CD14-positive monocyte (primary cell): ENCODE data around the gene CSNK2A2. TPM values are rescaled to one million over a fixed set of nuclear protein-coding genes. Genes with fewer than 3 reads are reported as not detected.

Experiments used
- DNase-seq, 3 donors: peaks; one replicate each; pipeline ENCODE4 v3.0.0-alpha.2; 2011 to 2022
- H2AFZ ChIP-seq: 2 replicates; pipeline ENCODE4 v1.6.0; 2012; ENCODE audit warnings: mild to moderate bottlenecking, low read depth, low read length, inconsistent platforms; ENCODE audit not compliant: insufficient read depth, poor library complexity, severe bottlenecking
- H3K27ac ChIP-seq, 2 donors: 1 replicate in 1 of 2; 2 replicates in 1 of 2; pipeline ENCODE4 v1.5.1; 2012 to 2013; ENCODE audit warnings: low read length in 2 of 2, control low read depth in 1 of 2, inconsistent platforms in 1 of 2, low read depth in 1 of 2, mild to moderate bottlenecking in 1 of 2
- H3K27me3 ChIP-seq, 2 donors: one replicate each; pipeline versions ENCODE4 v1.6.0 to v1.6.1; 2011 to 2013; ENCODE audit warnings: low read length in 2 of 2; ENCODE audit not compliant: control insufficient read depth in 2 of 2, insufficient read depth in 2 of 2
- H3K36me3 ChIP-seq, 2 donors: replicated peaks in 1 of 2; 1 replicate in 1 of 2; 2 replicates in 1 of 2; pipeline versions ENCODE4 v1.5.1 to v1.6.1; 2012 to 2013; ENCODE audit warnings: low read length in 2 of 2, control low read depth in 1 of 2, inconsistent platforms in 1 of 2, mild to moderate bottlenecking in 1 of 2; ENCODE audit not compliant: insufficient read depth in 2 of 2, control insufficient read depth in 1 of 2
- H3K4me1 ChIP-seq, 2 donors: 1 replicate in 1 of 2; 2 replicates in 1 of 2; pipeline versions ENCODE4 v1.5.1 to v1.6.1; 2012 to 2013; ENCODE audit warnings: low read length in 2 of 2, control low read depth in 1 of 2, inconsistent platforms in 1 of 2, mild to moderate bottlenecking in 1 of 2, moderate library complexity in 1 of 2; ENCODE audit not compliant: insufficient read depth in 2 of 2, control insufficient read depth in 1 of 2
- H3K4me2 ChIP-seq: replicated peaks from 2 replicates; pipeline ENCODE3; 2012; ENCODE audit warnings: low read length, moderate library complexity, mild to moderate bottlenecking; ENCODE audit not compliant: poor library complexity, severe bottlenecking; ENCODE audit errors: extremely low read depth
- H3K4me3 ChIP-seq, 3 experiments: fragments of 200-600 bp in 1 of 3; sonication (generic) in 1 of 3; replicated peaks in 1 of 3; 1 replicate in 2 of 3; 2 replicates in 1 of 3; pipeline ENCODE4 v1.5.1; 2011 to 2013; ENCODE audit warnings: low read length in 3 of 3, mild to moderate bottlenecking in 3 of 3, control low read depth in 2 of 3, low read depth in 2 of 3, inconsistent platforms in 1 of 3, moderate library complexity in 1 of 3
- H3K79me2 ChIP-seq: 2 replicates; pipeline ENCODE4 v1.6.0; 2012; ENCODE audit warnings: mild to moderate bottlenecking, control low read depth, inconsistent platforms, low read length, moderate library complexity; ENCODE audit not compliant: insufficient read depth
- H3K9ac ChIP-seq: 2 replicates; pipeline ENCODE4 v1.6.0; 2017; ENCODE audit warnings: low read length, mild to moderate bottlenecking; ENCODE audit not compliant: insufficient read depth, poor library complexity, severe bottlenecking
- H3K9me3 ChIP-seq, 2 donors: replicated peaks in 1 of 2; 1 replicate in 1 of 2; 2 replicates in 1 of 2; pipeline versions ENCODE4 v1.5.1 to v1.6.1; 2012 to 2013; ENCODE audit warnings: low read length in 2 of 2, control low read depth in 1 of 2; ENCODE audit not compliant: control insufficient read depth in 1 of 2, insufficient read depth in 1 of 2
- H4K20me1 ChIP-seq: 2 replicates; pipeline ENCODE4 v1.6.0; 2012; ENCODE audit warnings: mild to moderate bottlenecking, low read length, control low read depth, moderate library complexity; ENCODE audit not compliant: insufficient read depth
- H3K27ac Mint-ChIP-seq, 7 donors: one replicate each; pipeline ENCODE4 v1.8.0; 2020; ENCODE audit warnings: mild to moderate bottlenecking in 7 of 7, mixed read lengths in 7 of 7, moderate library complexity in 6 of 7, inconsistent platforms in 2 of 7
- H3K27me3 Mint-ChIP-seq, 3 donors: one replicate each; pipeline ENCODE4 v1.8.0; 2021 to 2022; ENCODE audit warnings: low read depth in 3 of 3, mild to moderate bottlenecking in 3 of 3, mixed read lengths in 3 of 3, moderate library complexity in 3 of 3, inconsistent platforms in 1 of 3
- H3K36me3 Mint-ChIP-seq, 2 donors: one replicate each; pipeline ENCODE4 v1.8.0; 2020; ENCODE audit warnings: mixed read lengths in 2 of 2, inconsistent platforms in 1 of 2, mild to moderate bottlenecking in 1 of 2
- H3K4me1 Mint-ChIP-seq: one replicate; pipeline ENCODE4 v1.8.0; 2020; ENCODE audit warnings: mild to moderate bottlenecking, mixed read lengths
- H3K4me3 Mint-ChIP-seq, 2 donors: one replicate each; pipeline ENCODE4 v1.8.0; 2020; ENCODE audit warnings: mild to moderate bottlenecking in 2 of 2, mixed read lengths in 2 of 2, moderate library complexity in 1 of 2
- H3K9me3 Mint-ChIP-seq, 7 donors: one replicate each; pipeline ENCODE4 v1.8.0; 2020 to 2022; ENCODE audit warnings: mixed read lengths in 7 of 7, mild to moderate bottlenecking in 6 of 7, moderate library complexity in 6 of 7, inconsistent platforms in 2 of 7
- CTCF ChIP-seq: fragments of 200-600 bp; IDR thresholded peaks from one replicate; pipeline ENCODE4 v1.8.0; 2022; ENCODE audit warnings: antibody characterized with exemption, mild to moderate bottlenecking
- WGBS: methylation state at CpG from one replicate; pipeline ENCODE4 v1.1.5; 2013; ENCODE audit warnings: missing lambda C conversion rate; ENCODE audit not compliant: insufficient coverage; 5-methylcytosine and 5-hydroxymethylcytosine counted together
- intact Hi-C, 2 donors: fragments of 100-400 bp; cut with micrococcal nuclease; formaldehyde crosslinking; loops; one replicate each; pipeline versions ENCODE4 v1.15.0 to v1.15.1; 2023
- polyA plus RNA-seq, 3 donors: library from polyadenylated mRNA; depleted of rRNA in 1 of 3; unstranded in 2 of 3; stranded (reverse) in 1 of 3; fragments of 300-500 nt in 2 of 3; fragments of >200 nt in 1 of 3; fragmentation: Illumina TruSeq in 2 of 3; gene quantifications; 1 replicate in 2 of 3; 2 replicates in 1 of 3; pipeline ENCODE4 v1.2.3, GENCODE V29; 2012 to 2021

CSNK2A2 gene
- polyA plus RNA-seq, 3 donors, result 1.6 to 24.7 (median 9.2) TPM

GRCh38 chr16:58170223-58170622, 27.7 kb downstream of the CSNK2A2 start:
- H2AFZ ChIP-seq, result no peak overlapping the region
- H4K20me1 ChIP-seq, result no peaks in the 10 kb centered on the region
- H3K36me3 ChIP-seq, result peaks cover 88 to 96% of the 10 kb centered on the region in 2 donors
- Mint-ChIP-seq H3K9me3 (no peaks in the 10 kb centered on the region), H3K36me3 (peaks cover 81 to 93% of the 10 kb centered on the region in 2 donors), H3K4me1 (no peaks in the 10 kb centered on the region), H3K4me3 (no peak overlapping the region), H3K27me3 (peaks cover 0 to 3% (median 0%) of the 10 kb centered on the region in 3 donors), H3K27ac (no peak overlapping the region)
- intact Hi-C loops, result no loop called here
- H3K27ac ChIP-seq, result no peak overlapping the region
- no peak for TF ChIP-seq CTCF
- no peaks in the 10 kb centered on the region for H3K27me3 ChIP-seq
- no peaks in the 10 kb centered on the region for H3K4me1 ChIP-seq
- no peak overlapping the region for H3K4me3 ChIP-seq
- no peak for DNase-seq
- H3K9me3 ChIP-seq, result no peaks in the 10 kb centered on the region
- H3K4me2 ChIP-seq, result no peak overlapping the region
- WGBS, result no CpG with 5 or more reads among the region's 2 CpGs
- H3K9ac ChIP-seq, result no peak overlapping the region
- no peaks in the 10 kb centered on the region for H3K79me2 ChIP-seq

DNA sequence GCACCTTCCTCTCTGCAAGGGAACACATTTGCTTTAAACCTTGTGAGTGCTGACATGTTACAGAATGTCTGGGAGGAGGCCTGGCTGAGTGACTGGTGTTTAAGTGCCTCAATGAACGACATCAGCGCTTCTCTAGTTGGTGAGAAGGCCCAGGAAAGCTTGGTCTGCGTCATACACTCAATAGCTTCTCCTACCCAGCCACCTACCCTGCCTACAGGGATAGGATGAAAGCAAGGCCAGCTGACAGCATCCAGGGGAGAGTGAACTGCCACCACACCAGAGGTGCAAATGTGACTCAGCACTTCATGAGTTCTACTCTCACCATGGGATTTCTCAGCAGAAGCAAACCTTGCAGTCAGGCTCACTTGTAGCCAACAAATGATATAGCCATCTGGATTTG, 37.1 kb downstream of the CSNK2A2 start:
- Mint-ChIP-seq H3K27ac (no peak overlapping the region), H3K36me3 (peaks cover 70 to 72% of the 10 kb centered on the region in 2 donors), H3K9me3 (no peaks in the 10 kb centered on the region), H3K27me3 (peaks cover 0 to 2% (median 0%) of the 10 kb centered on the region in 3 donors), H3K4me3 (no peak overlapping the region), H3K4me1 (no peaks in the 10 kb centered on the region)
- Histone ChIP-seq H3K4me1 (no peaks in the 10 kb centered on the region), H3K9ac (no peak overlapping the region), H3K9me3 (no peaks in the 10 kb centered on the region), H3K4me3 (no peak overlapping the region), H3K79me2 (no peaks in the 10 kb centered on the region), H2AFZ (no peak overlapping the region), H3K27me3 (no peaks in the 10 kb centered on the region), H3K4me2 (no peak overlapping the region), H3K36me3 (peaks cover 66 to 80% of the 10 kb centered on the region in 2 donors), H4K20me1 (no peaks in the 10 kb centered on the region), H3K27ac (no peak overlapping the region)
- no peak for TF ChIP-seq CTCF
- intact Hi-C loops, result no loop called here
- DNase-seq, result no peak
- 100% methylated on average over 1 of the region's 3 CpGs for WGBS
